OCI-LY7 (cell line): ENCODE results near the gene ZBTB32. TPM values are rescaled to one million over a fixed set of nuclear protein-coding genes. Genes with fewer than 3 reads are reported as not detected.

ENCODE experiments used
- BruUV-seq: library from RNA; stranded (reverse); fragments of 400-500 nt; replicated peaks from 2 replicates; lab custom pipeline; 2021; lab: Mats Ljungman, UMichigan
- CTCF ChIA-PET: fragments of 300-600 bp; sonication (Branson Sonifier 250); formaldehyde crosslinking; loops from one replicate; lab custom pipeline; 2022; ENCODE audit warnings: antibody characterized with exemption; ENCODE audit not compliant: unreplicated experiment; lab: Charles Lee
- POLR2A ChIA-PET: fragments of 300-600 bp; sonication (Branson Sonifier 250); formaldehyde crosslinking; loops from one replicate; lab custom pipeline; 2022; ENCODE audit warnings: antibody characterized with exemption; lab: Charles Lee
- DNase-seq: peaks from one replicate; pipeline ENCODE4 v3.0.0-alpha.2; 2015; ENCODE audit warnings: low spot score
- H2AFZ ChIP-seq: fragments of 200-600 bp; sonication (generic), shearing (Covaris generic); 2 replicates; pipeline ENCODE4 v1.6.1; 2014; ENCODE audit warnings: mild to moderate bottlenecking, antibody characterized with exemption, low read length, moderate library complexity
- H3K27ac ChIP-seq: fragments of 200-600 bp; sonication (generic); 2 replicates; pipeline ENCODE4 v1.5.1; 2014; ENCODE audit warnings: mixed run types, low read depth, mild to moderate bottlenecking, moderate library complexity, low read length, inconsistent platforms; ENCODE audit not compliant: poor library complexity, severe bottlenecking
- H3K36me3 ChIP-seq: fragments of 200-600 bp; sonication (generic); 2 replicates; pipeline ENCODE4 v1.6.1; 2014; ENCODE audit warnings: mild to moderate bottlenecking, antibody characterized with exemption, low read length, moderate library complexity, mixed read lengths; ENCODE audit not compliant: insufficient read depth
- H3K4me1 ChIP-seq: fragments of 200-600 bp; sonication (generic); 2 replicates; pipeline ENCODE4 v1.5.1; 2014; ENCODE audit warnings: mild to moderate bottlenecking, low read length; ENCODE audit not compliant: insufficient read depth, poor library complexity, severe bottlenecking
- H3K4me2 ChIP-seq: fragments of 200-600 bp; sonication (generic); 2 replicates; pipeline ENCODE4 v1.6.1; 2014; ENCODE audit warnings: mild to moderate bottlenecking, low read length
- H3K4me3 ChIP-seq: fragments of 200-600 bp; sonication (generic); 2 replicates; pipeline ENCODE4 v1.5.1; 2014; ENCODE audit warnings: mild to moderate bottlenecking, low read depth, low read length; ENCODE audit not compliant: poor library complexity, severe bottlenecking
- H3K79me2 ChIP-seq: fragments of 200-600 bp; sonication (generic); 2 replicates; pipeline ENCODE4 v1.6.1; 2016; ENCODE audit warnings: low read depth, mild to moderate bottlenecking, low read length, moderate library complexity, mixed read lengths; ENCODE audit not compliant: insufficient read depth
- H3K9me2 ChIP-seq: fragments of 200-600 bp; sonication (generic); 2 replicates; pipeline ENCODE4 v1.6.1; 2016; ENCODE audit warnings: mild to moderate bottlenecking, low read length, mixed read lengths; ENCODE audit not compliant: insufficient read depth
- H3K9me3 ChIP-seq: fragments of 200-600 bp; sonication (generic); 2 replicates; pipeline ENCODE4 v1.6.1; 2014; ENCODE audit warnings: mild to moderate bottlenecking, mixed run types, low read length, mixed read lengths
- H4K20me1 ChIP-seq: fragments of 200-600 bp; sonication (generic); 2 replicates; pipeline ENCODE4 v1.6.1; 2014; ENCODE audit warnings: mild to moderate bottlenecking, antibody characterized with exemption, low read length, moderate library complexity, mixed read lengths; ENCODE audit not compliant: insufficient read depth
- EZH2phosphoT487 ChIP-seq: fragments of 200-600 bp; sonication (generic); IDR thresholded peaks from 2 replicates; pipeline ENCODE4 v1.6.1; 2018; ENCODE audit warnings: low read depth, borderline replicate concordance, mild to moderate bottlenecking, mixed run types, antibody characterized with exemption, low read length, moderate library complexity, mixed read lengths
- intact Hi-C: fragments of 100-400 bp; cut with micrococcal nuclease; formaldehyde crosslinking; loops from one replicate; pipeline ENCODE4 v1.10.0; 2022; ENCODE audit not compliant: unreplicated experiment
- total RNA-seq, 2 experiments: library from RNA; depleted of rRNA in 1 of 2; stranded (reverse); fragments of >200 nt in 1 of 2; shearing (Covaris generic) in 1 of 2; gene quantifications; 2 replicates each; pipeline ENCODE4 v1.2.3, GENCODE V29; 2014 to 2022
- TF ChIP-seq, protein P1 (sequence below): fragments of 200-600 bp; sonication (generic); conservative IDR thresholded peaks from 2 replicates; pipeline ENCODE4 v1.5.1; 2014; ENCODE audit warnings: mild to moderate bottlenecking, antibody characterized with exemption, low read length, moderate library complexity, mixed read lengths

ZBTB32 gene
- total RNA-seq, 2 experiments from 2014 or later, result not detected

DNA sequence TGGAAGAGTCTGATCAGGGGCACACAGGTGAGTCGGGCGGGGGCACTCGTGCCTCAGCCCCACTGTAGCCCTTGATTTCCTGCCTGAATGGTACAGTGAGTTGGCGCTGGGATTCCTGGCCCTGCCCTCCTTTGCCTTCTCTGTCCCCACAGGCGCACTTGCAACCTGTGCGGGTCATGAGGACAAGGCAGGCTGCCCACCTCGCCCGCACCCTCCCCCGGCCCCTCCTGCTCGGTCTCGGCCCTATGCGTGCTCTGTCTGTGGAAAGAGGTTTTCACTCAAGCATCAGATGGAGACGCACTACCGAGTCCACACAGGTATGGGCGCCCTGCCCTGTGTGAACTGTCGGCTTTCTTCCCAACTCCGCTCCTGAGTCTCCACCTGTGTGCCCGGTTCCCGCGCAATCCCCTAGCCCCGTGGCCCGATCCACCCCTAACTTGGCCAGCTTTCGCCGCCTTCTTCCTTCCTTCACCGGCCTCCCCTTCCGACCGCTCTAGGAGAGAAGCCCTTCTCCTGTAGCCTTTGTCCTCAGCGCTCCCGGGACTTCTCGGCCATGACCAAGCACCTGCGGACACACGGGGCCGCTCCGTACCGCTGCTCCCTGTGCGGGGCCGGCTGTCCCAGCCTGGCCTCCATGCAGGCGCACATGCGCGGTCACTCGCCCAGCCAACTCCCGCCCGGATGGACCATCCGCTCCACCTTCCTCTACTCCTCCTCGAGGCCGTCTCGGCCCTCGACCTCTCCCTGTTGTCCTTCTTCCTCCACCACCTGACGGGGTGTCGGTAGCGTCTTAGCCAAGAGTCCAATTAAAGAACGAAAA is 11.8 kb downstream of the ZBTB32 start:
- peak overlapping the region; percentile 75 for H3K4me2 ChIP-seq
- H3K4me3 ChIP-seq, result peak overlapping the region; percentile 77
- H3K4me1 ChIP-seq, result peaks cover 58% of the 10 kb centered on the region
- DNase-seq, result no peak
- ChIA-PET CTCF (no interaction called here), POLR2A (no interaction called here)
- H3K79me2 ChIP-seq, result peaks cover 18% of the 10 kb centered on the region
- peak overlapping the region; percentile 58 for H3K27ac ChIP-seq
- intact Hi-C loops, result loop anchor here (2.0 to 5.0 kb wide), 2 partner anchors 41 to 169 kb away; partner anchors contain the start of genes HSPB6 and PROSER3
- H4K20me1 ChIP-seq, result peaks cover 6% of the 10 kb centered on the region
- peak overlapping the region; percentile 27; the same call in 1 of the 2 replicates for H2AFZ ChIP-seq
- peaks cover 16% of the 10 kb centered on the region for H3K36me3 ChIP-seq
- no TSS peak for BruUV-seq
- TF ChIP-seq, protein P1, sequence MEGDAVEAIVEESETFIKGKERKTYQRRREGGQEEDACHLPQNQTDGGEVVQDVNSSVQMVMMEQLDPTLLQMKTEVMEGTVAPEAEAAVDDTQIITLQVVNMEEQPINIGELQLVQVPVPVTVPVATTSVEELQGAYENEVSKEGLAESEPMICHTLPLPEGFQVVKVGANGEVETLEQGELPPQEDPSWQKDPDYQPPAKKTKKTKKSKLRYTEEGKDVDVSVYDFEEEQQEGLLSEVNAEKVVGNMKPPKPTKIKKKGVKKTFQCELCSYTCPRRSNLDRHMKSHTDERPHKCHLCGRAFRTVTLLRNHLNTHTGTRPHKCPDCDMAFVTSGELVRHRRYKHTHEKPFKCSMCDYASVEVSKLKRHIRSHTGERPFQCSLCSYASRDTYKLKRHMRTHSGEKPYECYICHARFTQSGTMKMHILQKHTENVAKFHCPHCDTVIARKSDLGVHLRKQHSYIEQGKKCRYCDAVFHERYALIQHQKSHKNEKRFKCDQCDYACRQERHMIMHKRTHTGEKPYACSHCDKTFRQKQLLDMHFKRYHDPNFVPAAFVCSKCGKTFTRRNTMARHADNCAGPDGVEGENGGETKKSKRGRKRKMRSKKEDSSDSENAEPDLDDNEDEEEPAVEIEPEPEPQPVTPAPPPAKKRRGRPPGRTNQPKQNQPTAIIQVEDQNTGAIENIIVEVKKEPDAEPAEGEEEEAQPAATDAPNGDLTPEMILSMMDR, result no peak
- no peak for TF ChIP-seq EZH2phosphoT487
- H3K9me3 ChIP-seq, result no peaks in the 10 kb centered on the region
- no peaks in the 10 kb centered on the region for H3K9me2 ChIP-seq

DNA sequence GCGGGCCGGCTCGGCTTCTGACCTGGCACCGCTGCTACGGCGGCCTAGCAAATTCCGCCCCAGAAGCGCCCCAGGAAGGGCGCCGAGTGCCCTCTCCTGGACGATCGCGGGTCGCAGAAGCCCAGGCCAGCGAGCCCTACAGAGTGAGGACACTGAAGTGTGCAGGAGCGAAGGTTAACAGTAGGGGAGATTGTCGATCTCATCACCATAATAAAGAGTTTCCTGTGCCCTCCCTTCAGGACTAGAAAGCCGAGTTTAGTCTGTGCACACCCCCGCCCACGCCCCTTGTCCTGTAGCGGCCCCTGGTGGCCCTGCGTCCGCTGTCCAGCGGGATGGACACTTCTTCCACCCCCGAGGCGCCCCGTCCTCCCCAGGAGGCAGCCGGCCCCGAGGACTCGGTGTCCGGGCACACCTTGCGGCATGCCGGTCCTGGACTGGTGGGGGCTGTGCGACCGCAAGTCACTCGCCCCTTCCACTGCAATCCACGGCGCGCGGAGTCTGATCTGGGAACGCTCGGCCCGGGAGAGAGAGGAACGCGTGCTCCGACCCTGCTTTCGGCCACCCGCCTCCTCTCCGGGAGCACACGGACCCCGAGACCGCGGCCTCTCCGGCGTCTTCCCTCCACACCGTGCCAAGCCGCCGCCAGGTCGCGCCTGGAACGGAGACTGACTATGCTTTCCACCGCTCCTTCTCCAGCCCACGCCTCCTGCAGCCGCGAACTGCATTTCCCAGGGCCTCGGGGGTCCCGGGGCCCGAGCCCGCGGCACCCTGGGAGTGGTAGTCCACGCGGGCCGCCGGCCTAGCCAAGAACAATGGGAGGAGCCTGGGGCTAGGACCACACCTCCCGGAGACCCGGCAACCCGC is 12.7 kb downstream of the ZBTB32 start:
- H3K79me2 ChIP-seq, result peaks cover 18% of the 10 kb centered on the region
- H3K9me2 ChIP-seq, result no peaks in the 10 kb centered on the region
- H3K4me2 ChIP-seq, result peak overlapping the region; percentile 75
- H4K20me1 ChIP-seq, result peaks cover 6% of the 10 kb centered on the region
- H3K9me3 ChIP-seq, result no peaks in the 10 kb centered on the region
- TF ChIP-seq EZH2phosphoT487, result no peak
- TF ChIP-seq, protein P1, result peak; percentile 83
- peak overlapping the region; percentile 27 for H2AFZ ChIP-seq
- intact Hi-C loops, result loop anchor here (1.0 to 5.0 kb wide), 6 partner anchors 23 to 214 kb away; partner anchors contain the start of genes HSPB6 and PROSER3
- H3K36me3 ChIP-seq, result peaks cover 24% of the 10 kb centered on the region
- ChIA-PET CTCF (no interaction called here), POLR2A (no interaction called here)
- H3K27ac ChIP-seq, result peak overlapping the region; percentile 58
- H3K4me1 ChIP-seq, result peaks cover 52% of the 10 kb centered on the region
- peak overlapping the region; percentile 77 for H3K4me3 ChIP-seq
- DNase-seq, result peak; percentile 99
- BruUV-seq, result no TSS peak
